OCI-LY1 (cell line): ENCODE measurements around the gene FRY.

Source experiments
- H2AFZ ChIP-seq: fragments of 200-600 bp; sonication (generic), shearing (Covaris generic); 2 replicates; pipeline ENCODE4 v1.6.0; 2014; ENCODE audit warnings: antibody characterized with exemption, mild to moderate bottlenecking, low read length
- H3F3A ChIP-seq: fragments of 200-600 bp; sonication (generic), shearing (Covaris generic); 2 replicates; pipeline ENCODE4 v1.6.0; 2014; ENCODE audit warnings: mild to moderate bottlenecking, antibody characterized with exemption, low read length, moderate library complexity; ENCODE audit not compliant: insufficient read depth
- H3K27ac ChIP-seq: fragments of 200-600 bp; sonication (generic); 2 replicates; pipeline ENCODE4 v1.5.1; 2014; ENCODE audit warnings: low read length, mixed run types, mild to moderate bottlenecking, low read depth; ENCODE audit not compliant: poor library complexity, severe bottlenecking
- H3K27me3 ChIP-seq: fragments of 200-600 bp; sonication (generic); 2 replicates; pipeline ENCODE4 v1.6.0; 2014; ENCODE audit warnings: antibody characterized with exemption, mild to moderate bottlenecking, low read length, moderate library complexity; ENCODE audit not compliant: insufficient read depth
- H3K36me3 ChIP-seq: fragments of 200-600 bp; sonication (generic); 2 replicates; pipeline ENCODE4 v1.6.1; 2014; ENCODE audit warnings: mild to moderate bottlenecking, antibody characterized with exemption, low read length, moderate library complexity, mixed read lengths; ENCODE audit not compliant: insufficient read depth
- H3K4me1 ChIP-seq: fragments of 200-600 bp; sonication (generic); 2 replicates; pipeline ENCODE4 v1.5.1; 2014; ENCODE audit warnings: mild to moderate bottlenecking, low read length, moderate library complexity; ENCODE audit not compliant: insufficient read depth, severe bottlenecking
- H3K4me2 ChIP-seq: fragments of 200-600 bp; sonication (generic), shearing (Covaris generic); 2 replicates; pipeline ENCODE4 v1.6.1; 2014; ENCODE audit warnings: low read length
- H3K4me3 ChIP-seq: fragments of 200-600 bp; sonication (generic); 2 replicates; pipeline ENCODE4 v1.5.1; 2014; ENCODE audit warnings: low read length, low read depth, mild to moderate bottlenecking, mixed read lengths; ENCODE audit not compliant: poor library complexity, severe bottlenecking
- H3K79me2 ChIP-seq: fragments of 200-600 bp; shearing (Covaris generic); 2 replicates; pipeline ENCODE4 v1.6.1; 2016; ENCODE audit warnings: mixed run types, low read length, mixed read lengths; ENCODE audit not compliant: insufficient read depth
- H3K9ac ChIP-seq: fragments of 200-600 bp; sonication (generic), shearing (Covaris generic); 2 replicates; pipeline ENCODE4 v1.6.1; 2014; ENCODE audit warnings: mild to moderate bottlenecking, low read length, mixed read lengths
- H3K9me2 ChIP-seq: fragments of 200-600 bp; sonication (generic), shearing (Covaris generic); 2 replicates; pipeline ENCODE4 v1.6.1; 2014; ENCODE audit warnings: low read depth, mild to moderate bottlenecking, low read length, mixed read lengths
- H3K9me3 ChIP-seq: fragments of 200-600 bp; shearing (Covaris generic); 2 replicates; pipeline ENCODE4 v1.6.1; 2014; ENCODE audit warnings: low read length, mixed read lengths
- H4K20me1 ChIP-seq: fragments of 200-600 bp; sonication (generic), shearing (Covaris generic); 2 replicates; pipeline ENCODE4 v1.6.0; 2016; ENCODE audit warnings: mild to moderate bottlenecking, low read length; ENCODE audit not compliant: insufficient read depth
- CTCF ChIP-seq: fragments of 200-600 bp; sonication (generic), shearing (Covaris generic); IDR thresholded peaks from 2 replicates; pipeline ENCODE4 v1.5.1; 2017; ENCODE audit warnings: mild to moderate bottlenecking, antibody characterized with exemption, low read length, moderate library complexity, mixed read lengths
- EZH2 ChIP-seq: fragments of 200-600 bp; sonication (generic), shearing (Covaris generic); IDR thresholded peaks from 2 replicates; pipeline ENCODE4 v1.8.0; 2017; ENCODE audit warnings: borderline replicate concordance, mixed run types, mild to moderate bottlenecking, antibody characterized with exemption, low read length, moderate library complexity, mixed read lengths

FRY gene

GRCh38 chr13:32168131-32168530, 136.6 kb downstream of the FRY start:
- no peaks in the 10 kb centered on the region for H4K20me1 ChIP-seq
- H3K4me3 ChIP-seq = no peak overlapping the region
- H3K36me3 ChIP-seq = no peaks in the 10 kb centered on the region
- no peak for TF ChIP-seq EZH2
- no peak for TF ChIP-seq CTCF
- H3K9me3 ChIP-seq = no peaks in the 10 kb centered on the region
- no peak overlapping the region for H2AFZ ChIP-seq
- H3K4me2 ChIP-seq = no peak overlapping the region
- no peaks in the 10 kb centered on the region for H3K27me3 ChIP-seq
- H3K4me1 ChIP-seq = peaks cover 7% of the 10 kb centered on the region
- H3K27ac ChIP-seq = no peak overlapping the region
- H3K9ac ChIP-seq = no peak overlapping the region
- H3F3A ChIP-seq = no peaks in the 10 kb centered on the region
- no peaks in the 10 kb centered on the region for H3K79me2 ChIP-seq
- no peaks in the 10 kb centered on the region for H3K9me2 ChIP-seq

GRCh38 chr13:32170841-32171240, 139.3 kb downstream of the FRY start:
- Histone ChIP-seq H3K4me3 (no peak overlapping the region), H3K36me3 (no peaks in the 10 kb centered on the region), H3K4me1 (peaks cover 1% of the 10 kb centered on the region), H2AFZ (no peak overlapping the region), H3K9me2 (no peaks in the 10 kb centered on the region), H3K4me2 (no peak overlapping the region), H3K27me3 (no peaks in the 10 kb centered on the region), H3K27ac (no peak overlapping the region), H3K9me3 (no peaks in the 10 kb centered on the region), H3K79me2 (no peaks in the 10 kb centered on the region), H3F3A (no peaks in the 10 kb centered on the region), H4K20me1 (no peaks in the 10 kb centered on the region), H3K9ac (no peak overlapping the region)
- TF ChIP-seq CTCF = no peak

DNA sequence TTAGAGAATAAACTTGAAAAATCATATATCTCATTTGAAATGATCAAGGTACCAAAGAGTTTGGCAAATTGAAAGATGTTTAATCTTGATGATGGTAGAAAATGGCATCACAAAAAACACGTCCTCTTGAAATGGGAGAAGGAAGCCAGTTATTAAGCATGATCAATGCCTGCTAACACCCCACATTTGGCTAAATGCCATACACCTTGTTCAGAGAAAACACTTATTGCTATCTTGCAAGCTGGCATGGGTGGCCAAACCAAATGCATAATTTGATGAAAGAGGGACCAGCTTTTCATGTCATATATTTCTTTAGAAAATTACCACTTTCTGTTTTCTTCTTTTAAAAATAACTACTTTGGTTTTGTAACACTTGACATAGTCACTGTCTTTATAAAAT, 142.3 kb downstream of the FRY start:
- Histone ChIP-seq H3K4me3 (no peak overlapping the region), H3K27me3 (no peaks in the 10 kb centered on the region), H4K20me1 (no peaks in the 10 kb centered on the region), H3K9me3 (no peaks in the 10 kb centered on the region), H3K36me3 (no peaks in the 10 kb centered on the region), H3K4me1 (no peaks in the 10 kb centered on the region), H3K9ac (no peak overlapping the region), H3F3A (no peaks in the 10 kb centered on the region), H3K4me2 (no peak overlapping the region), H3K27ac (no peak overlapping the region), H2AFZ (no peak overlapping the region), H3K9me2 (no peaks in the 10 kb centered on the region), H3K79me2 (no peaks in the 10 kb centered on the region)
- TF ChIP-seq CTCF (no peak), EZH2 (no peak)
